ENCODE measurements around the gene MRI1.

The MRI1 gene

DNA sequence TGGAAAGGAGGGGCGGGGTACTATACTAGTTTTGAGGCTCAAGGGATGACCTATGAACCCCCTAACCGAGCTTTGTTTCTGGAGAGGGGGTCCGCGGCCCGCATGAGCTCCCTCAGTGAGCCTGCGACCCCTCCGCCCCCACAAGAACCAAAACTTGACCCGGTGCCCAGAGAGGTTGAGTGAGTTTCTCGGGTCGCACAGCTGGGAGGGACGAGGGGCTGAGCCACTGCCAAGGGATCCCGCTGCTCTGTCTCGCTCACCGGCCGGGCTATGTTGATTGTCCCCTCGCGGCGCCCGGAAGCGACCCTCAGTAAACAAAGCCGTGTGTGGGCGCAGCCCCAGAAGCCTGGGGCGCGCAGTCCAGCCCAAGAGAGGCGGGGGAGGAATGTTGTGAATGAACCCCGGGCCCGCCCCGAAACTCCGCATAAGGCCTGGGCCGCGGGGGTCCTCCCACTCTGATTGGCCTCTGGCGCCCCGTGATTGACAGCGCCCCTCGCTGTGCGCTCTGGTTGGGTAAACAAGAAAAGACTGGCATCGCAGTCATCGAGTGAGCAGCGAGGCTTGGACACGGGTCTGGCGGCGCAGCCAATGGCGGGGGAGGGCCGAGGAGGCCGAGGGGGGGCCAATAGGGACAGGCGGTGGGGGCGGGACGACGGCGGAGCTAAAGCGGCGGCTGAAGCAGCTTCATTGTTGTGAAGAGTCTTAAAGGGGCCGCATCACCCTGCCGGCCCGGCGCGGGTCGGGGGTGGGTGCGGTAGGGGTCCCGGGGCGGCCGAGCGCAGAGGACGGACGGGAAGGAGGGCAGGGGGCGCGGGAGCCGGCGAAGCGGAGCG, 30.7 kb downstream of the MRI1 start, which contains the start of gene ZSWIM4:
Gene ZSWIM4 (plus strand): TSS at position 687 of the 833 bp plus-strand sequence. CDS start 206 bp downstream, outside the sequence.
- DNase-seq (ENCODE audit: low read depth in 3 of 3), result peak; percentile 88 to 96 (median 92)

- no peak for DNase-seq (ENCODE audit: low read depth in 3 of 3)
Measured at GRCh38 chr19:13795595-13796300, 31.4 kb downstream of the MRI1 start.

GRCh38 chr19:13796301-13797057, 32.2 kb downstream of the MRI1 start:
- DNase-seq (ENCODE audit: low read depth in 3 of 3), result no peak

GRCh38 chr19:13797058-13797440, 32.7 kb downstream of the MRI1 start:
- no peak for DNase-seq (ENCODE audit: low read depth in 3 of 3)

DNA sequence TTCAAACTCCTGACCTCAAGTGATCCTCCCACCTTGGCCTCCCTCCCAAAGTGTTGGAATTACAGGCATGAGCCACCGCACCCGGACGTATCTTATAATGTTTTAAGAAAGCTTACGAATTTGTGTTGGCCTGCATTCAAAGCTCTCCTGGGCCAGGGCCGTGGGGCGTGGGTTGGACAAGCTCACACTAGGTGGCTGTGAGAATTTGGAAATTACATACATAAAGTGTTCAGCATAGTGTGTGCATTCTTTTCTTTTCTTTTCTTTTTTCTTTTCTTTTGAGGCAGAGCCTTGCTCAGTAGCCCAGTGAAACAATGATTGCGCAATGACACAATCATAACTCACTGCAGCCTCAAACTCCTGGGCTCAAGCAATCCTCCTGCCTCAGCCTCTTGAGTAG, 33.5 kb downstream of the MRI1 start:
- no peak for DNase-seq (ENCODE audit: low read depth in 3 of 3)

DNA sequence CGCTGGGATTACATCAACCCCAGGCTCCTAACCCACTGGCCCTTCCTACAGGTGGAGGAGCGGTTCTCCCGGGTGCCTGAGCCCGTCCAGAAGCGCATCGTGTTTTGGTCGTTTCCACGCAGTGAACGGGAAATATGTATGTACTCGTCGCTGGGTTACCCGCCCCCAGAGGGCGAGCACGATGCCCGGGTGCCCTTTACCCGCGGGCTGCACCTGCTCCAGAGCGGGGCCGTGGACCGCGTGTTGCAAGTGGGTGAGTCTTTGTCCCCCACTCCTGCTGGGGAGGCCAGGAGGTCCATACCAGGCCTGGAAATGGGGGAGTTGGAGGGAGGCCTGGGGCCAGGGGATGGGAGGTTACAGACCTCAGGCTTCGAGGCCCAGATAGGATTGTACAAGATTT, 35.3 kb downstream of the MRI1 start:
- no peak for DNase-seq (ENCODE audit: low read depth in 3 of 3)

DNA sequence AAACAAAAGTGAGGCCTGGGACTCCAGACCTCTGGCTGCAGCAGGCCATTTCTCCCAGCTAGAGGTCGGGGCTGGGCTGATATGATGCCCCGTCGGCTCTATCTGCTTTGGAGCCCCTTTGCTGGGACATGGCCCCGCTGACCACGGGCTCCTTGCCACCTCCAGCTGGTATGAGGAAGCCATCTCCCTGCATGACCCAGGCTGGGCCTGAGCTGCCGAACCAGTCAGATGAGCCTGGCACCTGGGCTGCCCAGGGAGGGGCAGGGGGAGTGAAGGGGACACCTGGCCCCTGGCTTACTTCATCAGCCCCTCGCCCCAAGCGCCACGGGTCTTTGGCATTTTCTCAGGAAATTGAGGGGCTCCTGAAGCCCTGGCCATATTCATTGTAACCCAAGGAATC, 38.7 kb downstream of the MRI1 start:
- no peak for DNase-seq (ENCODE audit: low read depth in 3 of 3)

DNA sequence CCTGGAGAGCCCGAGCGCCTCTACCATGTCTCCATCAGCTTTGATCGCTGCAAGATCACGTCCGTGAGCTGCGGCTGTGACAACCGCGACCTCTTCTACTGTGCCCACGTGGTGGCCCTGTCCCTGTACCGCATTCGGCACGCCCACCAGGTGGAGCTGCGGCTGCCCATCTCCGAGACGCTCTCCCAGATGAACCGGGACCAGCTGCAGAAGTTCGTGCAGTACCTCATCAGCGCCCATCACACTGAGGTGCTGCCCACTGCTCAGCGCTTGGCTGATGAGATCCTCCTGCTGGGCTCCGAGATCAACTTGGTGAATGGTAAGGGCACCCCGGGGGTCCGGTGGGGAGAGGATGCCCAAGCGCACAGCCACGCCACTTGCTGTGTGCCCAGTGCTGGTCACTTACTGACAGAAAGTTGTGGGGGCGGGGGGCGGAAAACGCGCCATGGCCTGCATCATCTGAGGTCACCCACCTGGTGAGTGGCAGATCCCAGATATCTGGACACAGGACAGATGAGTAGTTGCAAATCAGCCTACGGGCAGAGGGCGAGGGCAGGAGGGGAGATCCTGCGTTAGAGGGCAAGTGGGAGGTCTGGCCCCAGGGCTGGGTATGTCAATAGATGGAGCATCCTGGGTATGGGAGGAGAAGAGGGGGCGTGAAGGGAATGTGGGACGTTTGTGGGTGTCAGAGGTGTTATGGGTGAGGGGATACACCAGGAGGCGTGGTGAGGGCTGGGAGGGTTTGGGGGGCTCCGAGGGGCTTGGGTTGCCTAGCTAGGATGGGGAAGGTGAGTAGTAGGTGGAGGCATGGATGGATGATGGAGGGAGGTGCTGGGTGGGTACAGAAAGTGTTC, 40.7 kb downstream of the MRI1 start:
- no peak for DNase-seq (ENCODE audit: low read depth in 3 of 3)

DNA sequence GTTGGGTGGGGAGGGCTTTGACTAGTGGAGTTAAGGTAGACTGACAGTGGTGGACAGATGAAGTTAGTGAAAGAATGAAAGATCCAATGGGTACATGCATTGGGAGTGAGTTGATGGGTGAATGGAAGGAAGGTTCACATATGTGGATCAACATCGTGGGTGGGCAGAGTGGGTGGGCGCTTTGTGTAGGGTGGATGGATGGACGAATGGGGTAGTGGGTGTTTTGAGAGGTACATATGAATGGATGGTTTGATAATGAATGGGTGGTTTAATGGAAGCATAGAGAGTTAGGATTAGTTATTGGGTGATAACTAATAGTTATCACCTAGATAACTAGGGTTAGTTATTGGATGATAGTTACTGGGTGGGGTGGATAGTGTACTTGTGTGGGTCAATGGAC, 42.4 kb downstream of the MRI1 start:
- no peak for DNase-seq (ENCODE audit: low read depth in 3 of 3)

- DNase-seq (ENCODE audit: low read depth in 3 of 3), result no peak
Measured at GRCh38 chr19:13807421-13808021, 43.2 kb downstream of the MRI1 start.

GRCh38 chr19:13808856-13809255, 44.5 kb downstream of the MRI1 start:
- no peak for DNase-seq (ENCODE audit: low read depth in 3 of 3)

GRCh38 chr19:13812544-13812943, 48.2 kb downstream of the MRI1 start:
- DNase-seq (ENCODE audit: low read depth in 3 of 3), result no peak

- no peak for DNase-seq (ENCODE audit: low read depth in 3 of 3)
Measured at GRCh38 chr19:13813147-13813546, 48.8 kb downstream of the MRI1 start.

GRCh38 chr19:13814550-13814949, 50.2 kb downstream of the MRI1 start:
- DNase-seq (ENCODE audit: low read depth in 3 of 3), result no peak

DNA sequence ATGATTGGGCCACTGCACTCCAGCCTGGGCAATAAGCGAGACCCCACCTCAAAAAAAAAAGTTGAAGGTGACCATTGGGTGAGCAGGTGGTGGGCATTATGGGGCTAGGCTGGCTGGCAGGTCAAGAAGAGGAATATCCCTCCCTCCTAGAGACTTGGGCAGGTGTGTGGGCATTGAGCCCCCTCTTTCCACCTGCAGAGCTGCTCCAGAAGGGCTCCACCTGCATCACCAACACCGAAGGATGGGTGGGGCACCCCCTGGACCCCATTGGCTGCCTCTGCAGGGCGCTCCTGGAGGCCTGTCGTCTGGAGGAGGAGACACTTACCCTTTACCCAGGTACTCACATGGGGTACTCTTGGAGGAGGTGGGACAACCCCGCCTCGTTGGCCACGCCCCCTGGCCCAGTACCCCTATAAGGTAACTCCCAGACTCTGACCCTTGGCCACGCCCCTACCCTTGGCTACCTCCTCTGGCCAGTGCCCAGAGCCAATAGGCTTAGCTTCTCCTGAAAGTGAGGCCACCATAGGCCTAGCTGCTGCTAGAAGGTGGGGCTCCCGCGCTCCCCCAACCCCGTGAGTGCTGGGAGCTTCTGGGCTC, 52.8 kb downstream of the MRI1 start:
- DNase-seq (ENCODE audit: low read depth in 3 of 3), result no peak

DNA sequence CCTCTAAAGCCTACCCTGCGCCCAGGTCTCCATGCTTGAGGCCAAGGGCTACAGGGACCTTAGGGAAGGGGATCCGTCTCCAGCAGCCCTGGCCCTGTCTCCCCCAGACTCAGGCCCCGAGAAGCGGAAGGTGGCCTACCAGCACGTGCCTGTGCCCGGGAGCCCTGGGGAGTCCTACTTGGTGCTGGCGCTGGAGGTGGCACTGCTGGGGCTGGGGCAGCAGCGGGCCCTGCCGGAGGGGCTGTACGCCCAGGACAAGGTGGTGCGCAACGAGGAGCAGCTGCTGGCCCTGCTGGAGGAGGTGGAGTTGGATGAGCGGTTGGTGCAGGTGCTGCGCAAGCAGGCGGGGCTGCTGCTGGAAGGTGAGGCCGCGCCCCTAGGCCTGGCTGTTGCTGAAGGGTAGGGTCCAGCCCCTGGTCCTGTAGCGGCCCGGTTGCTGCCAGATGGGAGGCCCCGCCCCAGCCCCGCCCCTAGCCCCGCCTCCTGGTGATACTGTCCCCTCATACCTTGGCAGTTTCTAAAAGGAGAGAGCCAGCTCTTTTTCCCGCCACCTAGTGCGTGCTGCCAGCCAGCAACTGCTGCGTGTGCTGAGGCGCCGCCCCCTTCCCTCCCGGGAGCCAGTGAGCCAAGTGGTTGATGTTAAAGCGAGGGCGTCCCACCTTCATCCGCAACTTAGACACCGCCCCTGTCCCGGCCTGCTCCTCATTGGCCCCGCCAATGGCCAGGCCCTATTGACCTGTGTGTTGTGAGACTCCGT, 53.5 kb downstream of the MRI1 start:
- no peak for DNase-seq (ENCODE audit: low read depth in 3 of 3)

GRCh38 chr19:13819238-13819637, 54.9 kb downstream of the MRI1 start:
- no peak for DNase-seq (ENCODE audit: low read depth in 3 of 3)

DNA sequence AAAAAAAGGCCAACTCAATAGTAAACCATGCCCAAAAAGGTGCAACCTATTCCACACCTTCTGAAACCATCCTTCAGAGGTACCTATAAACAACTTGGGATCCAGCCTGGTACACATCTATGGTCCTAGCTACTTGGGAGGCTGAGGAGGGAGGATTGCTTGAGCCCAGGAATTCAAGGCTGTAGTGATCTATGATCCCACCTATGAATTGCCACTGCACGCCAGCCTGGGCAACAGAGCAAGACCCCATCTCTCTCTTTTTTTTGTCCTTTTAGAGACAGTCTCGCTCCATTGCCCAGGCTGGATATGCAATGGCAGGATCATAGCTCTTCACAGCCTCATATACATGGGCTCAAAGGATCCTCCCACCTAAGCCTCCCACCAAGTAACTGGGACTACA, 57.0 kb downstream of the MRI1 start:
- no peak for DNase-seq (ENCODE audit: low read depth in 3 of 3)

GRCh38 chr19:13823256-13823655, 58.9 kb downstream of the MRI1 start:
- DNase-seq (ENCODE audit: low read depth in 3 of 3), result no peak
